Measurements from ENCODE around the gene ZBTB7C.

- TF ChIP-seq CTCF (conservative IDR thresholded peaks at IDR 0.05; ENCODE audit: low read length) (no peak), EZH2phosphoT487 (IDR thresholded peaks at IDR 0.05; ENCODE audit: borderline replicate concordance, low read depth, low read length) (no peak)
These were observed 90.7 kb downstream of the ZBTB7C start for GRCh38 chr18:48318436-48318835.

Data from OCI-LY7 (cell line).